ENCODE measurements around the gene COL1A2. TPM values are rescaled to one million over a fixed set of nuclear protein-coding genes. Genes with fewer than 3 reads are reported as not detected.

COL1A2 gene
- total RNA-seq, 1 experiment from 2014 or later, result 3.0 TPM

DNA sequence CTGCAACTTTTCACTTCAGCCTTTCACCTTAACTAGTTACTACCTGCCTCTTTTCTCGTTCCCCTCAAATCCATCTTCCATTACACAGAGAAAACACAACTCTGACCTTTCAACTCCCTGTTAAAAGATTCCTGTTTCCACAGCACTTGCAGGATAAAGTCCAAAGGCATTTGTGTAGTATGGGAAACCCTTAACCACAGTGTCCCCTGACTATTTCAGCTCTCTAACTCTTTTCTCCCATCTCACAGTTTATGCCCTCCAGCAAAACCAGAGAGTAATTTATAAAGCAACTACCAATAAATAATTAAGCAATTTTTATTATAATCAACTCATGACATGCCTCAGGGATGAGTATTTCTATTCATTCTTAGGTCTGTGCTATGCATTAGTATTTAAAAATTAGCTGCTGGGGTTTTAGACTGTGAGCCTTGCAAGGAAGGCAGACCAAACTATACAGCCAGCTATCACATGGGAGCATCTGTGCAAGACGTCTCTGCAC is 51.0 kb downstream of the COL1A2 start:
- no TSS peak for BruUV-seq (replicated peaks)
- Histone ChIP-seq H3K4me2 (ENCODE audit: low read length) (no peak overlapping the region), H3K9me3 (ENCODE audit: control insufficient read depth in 1 of 2, insufficient read depth in 1 of 2, low read depth in 1 of 2, low read length in 2 of 2) (no peaks in the 10 kb centered on the region; a peak in 1 of 4 replicates), H3K9ac (ENCODE audit: low read length) (no peak overlapping the region), H3K9me2 (ENCODE audit: insufficient read depth) (no peaks in the 10 kb centered on the region), H3K4me3 (replicated peaks in 1 of 2; ENCODE audit: low read depth in 1 of 2, low read length in 2 of 2) (no peak overlapping the region), H3K27me3 (ENCODE audit: insufficient read depth, low read length) (no peaks in the 10 kb centered on the region), H3K4me1 (ENCODE audit: control insufficient read depth in 1 of 2, insufficient read depth in 2 of 2, low read length in 2 of 2) (no peaks in the 10 kb centered on the region), H2AFZ (ENCODE audit: low read depth, low read length, poor library complexity, severe bottlenecking) (no peak overlapping the region), H3K27ac (ENCODE audit: low read depth, low read length) (no peak overlapping the region), H3K36me3 (ENCODE audit: control insufficient read depth in 1 of 2, insufficient read depth in 2 of 2, low read length in 2 of 2) (no peaks in the 10 kb centered on the region), H3K79me2 (ENCODE audit: insufficient read depth, low read length) (no peaks in the 10 kb centered on the region), H4K20me1 (ENCODE audit: insufficient read depth) (no peaks in the 10 kb centered on the region)
- ChIA-PET POLR2A (no interaction called here), CTCF (interaction anchor here (1.2 kb wide), 1 partner anchor 10 kb away, joined by 5 read pairs; no protein-coding TSS in a partner anchor), RAD21 (ENCODE audit: low non-redundant PET in 1 of 2, low total read pairs in 2 of 2, uncharacterized antibody in 2 of 2, unreplicated experiment in 2 of 2) (no interaction called here)
- no peak for DNase-seq (ENCODE audit: low read depth, low spot score)
- intact Hi-C loops (cut with micrococcal nuclease), result loop anchor here (5.0 to 10.0 kb wide), 3 partner anchors 599 to 1032 kb away; no protein-coding TSS in a partner anchor
- no peak for ATAC-seq
- TF ChIP-seq EZH2phosphoT487 (IDR thresholded peaks at IDR 0.05; ENCODE audit: borderline replicate concordance) (no peak), CEBPB (IDR thresholded peaks at IDR 0.05; ENCODE audit: low read depth) (no peak), ZFX (IDR thresholded peaks at IDR 0.05) (no peak), SIN3A (IDR thresholded peaks at IDR 0.05; ENCODE audit: low read depth) (no peak), SRF (IDR thresholded peaks at IDR 0.05; ENCODE audit: low read depth) (no peak), ELF1 (IDR thresholded peaks at IDR 0.05; ENCODE audit: borderline replicate concordance, low read depth) (no peak), YY1 (IDR thresholded peaks at IDR 0.05; ENCODE audit: extremely low read depth, insufficient replicate concordance, low read depth, low read length) (no peak), EGR1 (IDR thresholded peaks at IDR 0.05; ENCODE audit: low read depth) (no peak), POLR2A (IDR thresholded peaks at IDR 0.05; ENCODE audit: borderline replicate concordance, extremely low read depth, insufficient read depth, insufficient read length) (no peak), EZH2 (IDR thresholded peaks at IDR 0.05) (no peak), ZNF274 (IDR thresholded peaks at IDR 0.05; ENCODE audit: low read depth, low read length) (no peak)
- TF ChIP-seq, protein P1, sequence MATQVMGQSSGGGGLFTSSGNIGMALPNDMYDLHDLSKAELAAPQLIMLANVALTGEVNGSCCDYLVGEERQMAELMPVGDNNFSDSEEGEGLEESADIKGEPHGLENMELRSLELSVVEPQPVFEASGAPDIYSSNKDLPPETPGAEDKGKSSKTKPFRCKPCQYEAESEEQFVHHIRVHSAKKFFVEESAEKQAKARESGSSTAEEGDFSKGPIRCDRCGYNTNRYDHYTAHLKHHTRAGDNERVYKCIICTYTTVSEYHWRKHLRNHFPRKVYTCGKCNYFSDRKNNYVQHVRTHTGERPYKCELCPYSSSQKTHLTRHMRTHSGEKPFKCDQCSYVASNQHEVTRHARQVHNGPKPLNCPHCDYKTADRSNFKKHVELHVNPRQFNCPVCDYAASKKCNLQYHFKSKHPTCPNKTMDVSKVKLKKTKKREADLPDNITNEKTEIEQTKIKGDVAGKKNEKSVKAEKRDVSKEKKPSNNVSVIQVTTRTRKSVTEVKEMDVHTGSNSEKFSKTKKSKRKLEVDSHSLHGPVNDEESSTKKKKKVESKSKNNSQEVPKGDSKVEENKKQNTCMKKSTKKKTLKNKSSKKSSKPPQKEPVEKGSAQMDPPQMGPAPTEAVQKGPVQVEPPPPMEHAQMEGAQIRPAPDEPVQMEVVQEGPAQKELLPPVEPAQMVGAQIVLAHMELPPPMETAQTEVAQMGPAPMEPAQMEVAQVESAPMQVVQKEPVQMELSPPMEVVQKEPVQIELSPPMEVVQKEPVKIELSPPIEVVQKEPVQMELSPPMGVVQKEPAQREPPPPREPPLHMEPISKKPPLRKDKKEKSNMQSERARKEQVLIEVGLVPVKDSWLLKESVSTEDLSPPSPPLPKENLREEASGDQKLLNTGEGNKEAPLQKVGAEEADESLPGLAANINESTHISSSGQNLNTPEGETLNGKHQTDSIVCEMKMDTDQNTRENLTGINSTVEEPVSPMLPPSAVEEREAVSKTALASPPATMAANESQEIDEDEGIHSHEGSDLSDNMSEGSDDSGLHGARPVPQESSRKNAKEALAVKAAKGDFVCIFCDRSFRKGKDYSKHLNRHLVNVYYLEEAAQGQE (IDR thresholded peaks at IDR 0.05; ENCODE audit: low read depth), result no peak
- TF ChIP-seq, protein P2, sequence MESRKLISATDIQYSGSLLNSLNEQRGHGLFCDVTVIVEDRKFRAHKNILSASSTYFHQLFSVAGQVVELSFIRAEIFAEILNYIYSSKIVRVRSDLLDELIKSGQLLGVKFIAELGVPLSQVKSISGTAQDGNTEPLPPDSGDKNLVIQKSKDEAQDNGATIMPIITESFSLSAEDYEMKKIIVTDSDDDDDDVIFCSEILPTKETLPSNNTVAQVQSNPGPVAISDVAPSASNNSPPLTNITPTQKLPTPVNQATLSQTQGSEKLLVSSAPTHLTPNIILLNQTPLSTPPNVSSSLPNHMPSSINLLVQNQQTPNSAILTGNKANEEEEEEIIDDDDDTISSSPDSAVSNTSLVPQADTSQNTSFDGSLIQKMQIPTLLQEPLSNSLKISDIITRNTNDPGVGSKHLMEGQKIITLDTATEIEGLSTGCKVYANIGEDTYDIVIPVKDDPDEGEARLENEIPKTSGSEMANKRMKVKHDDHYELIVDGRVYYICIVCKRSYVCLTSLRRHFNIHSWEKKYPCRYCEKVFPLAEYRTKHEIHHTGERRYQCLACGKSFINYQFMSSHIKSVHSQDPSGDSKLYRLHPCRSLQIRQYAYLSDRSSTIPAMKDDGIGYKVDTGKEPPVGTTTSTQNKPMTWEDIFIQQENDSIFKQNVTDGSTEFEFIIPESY (IDR thresholded peaks at IDR 0.05; ENCODE audit: extremely low read depth, insufficient replicate concordance, low read length), result no peak
- TF ChIP-seq, protein P3, sequence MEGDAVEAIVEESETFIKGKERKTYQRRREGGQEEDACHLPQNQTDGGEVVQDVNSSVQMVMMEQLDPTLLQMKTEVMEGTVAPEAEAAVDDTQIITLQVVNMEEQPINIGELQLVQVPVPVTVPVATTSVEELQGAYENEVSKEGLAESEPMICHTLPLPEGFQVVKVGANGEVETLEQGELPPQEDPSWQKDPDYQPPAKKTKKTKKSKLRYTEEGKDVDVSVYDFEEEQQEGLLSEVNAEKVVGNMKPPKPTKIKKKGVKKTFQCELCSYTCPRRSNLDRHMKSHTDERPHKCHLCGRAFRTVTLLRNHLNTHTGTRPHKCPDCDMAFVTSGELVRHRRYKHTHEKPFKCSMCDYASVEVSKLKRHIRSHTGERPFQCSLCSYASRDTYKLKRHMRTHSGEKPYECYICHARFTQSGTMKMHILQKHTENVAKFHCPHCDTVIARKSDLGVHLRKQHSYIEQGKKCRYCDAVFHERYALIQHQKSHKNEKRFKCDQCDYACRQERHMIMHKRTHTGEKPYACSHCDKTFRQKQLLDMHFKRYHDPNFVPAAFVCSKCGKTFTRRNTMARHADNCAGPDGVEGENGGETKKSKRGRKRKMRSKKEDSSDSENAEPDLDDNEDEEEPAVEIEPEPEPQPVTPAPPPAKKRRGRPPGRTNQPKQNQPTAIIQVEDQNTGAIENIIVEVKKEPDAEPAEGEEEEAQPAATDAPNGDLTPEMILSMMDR (IDR thresholded peaks at IDR 0.05 in 2 of 3, conservative IDR thresholded peaks at IDR 0.05 in 1 of 3; ENCODE audit: borderline replicate concordance in 1 of 3, insufficient read depth in 1 of 3, low read depth in 2 of 3, low read length in 2 of 3), result no peak
- TF ChIP-seq, protein P4, sequence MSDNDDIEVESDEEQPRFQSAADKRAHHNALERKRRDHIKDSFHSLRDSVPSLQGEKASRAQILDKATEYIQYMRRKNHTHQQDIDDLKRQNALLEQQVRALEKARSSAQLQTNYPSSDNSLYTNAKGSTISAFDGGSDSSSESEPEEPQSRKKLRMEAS (IDR thresholded peaks at IDR 0.05), result no peak

All from HCT116 (cell line).